ENCODE measurements around the gene PREP.

The PREP gene

GRCh38 chr6:105275542-105275941 is 127.3 kb downstream of the PREP start:
- no peak for TF ChIP-seq CTCF (IDR thresholded peaks at IDR 0.05; ENCODE audit: low read depth, low read length)
- no peak for DNase-seq

GRCh38 chr6:105274678-105275077 is 128.2 kb downstream of the PREP start:
- H3K9me3 ChIP-seq, result no peaks in the 10 kb centered on the region
- no peak overlapping the region for H3K4me3 ChIP-seq (ENCODE audit: low read depth, low read length)
- no peak for TF ChIP-seq CTCF (IDR thresholded peaks at IDR 0.05; ENCODE audit: low read depth, low read length)
- peaks cover 11% of the 10 kb centered on the region for H3K4me1 ChIP-seq
- no peak for DNase-seq
- peaks cover 18% of the 10 kb centered on the region for H3K36me3 ChIP-seq
- H3K27me3 ChIP-seq, result no peaks in the 10 kb centered on the region

More at GRCh38 chr6:105275542-105275941, 127.3 kb downstream of the PREP start:
- Histone ChIP-seq H3K36me3 (peaks cover 18% of the 10 kb centered on the region), H3K4me1 (peaks cover 11% of the 10 kb centered on the region), H3K9me3 (no peaks in the 10 kb centered on the region), H3K4me3 (ENCODE audit: low read depth, low read length) (no peak overlapping the region), H3K27me3 (no peaks in the 10 kb centered on the region)

- no peak for TF ChIP-seq CTCF (IDR thresholded peaks at IDR 0.05; ENCODE audit: low read depth, low read length)
- H3K36me3 ChIP-seq, result peaks cover 18% of the 10 kb centered on the region
- no peaks in the 10 kb centered on the region for H3K27me3 ChIP-seq
- H3K4me1 ChIP-seq, result peaks cover 11% of the 10 kb centered on the region
- DNase-seq, result no peak
- H3K4me3 ChIP-seq (ENCODE audit: low read depth, low read length), result no peak overlapping the region
- no peaks in the 10 kb centered on the region for H3K9me3 ChIP-seq
Measured at GRCh38 chr6:105273589-105273988, 129.3 kb downstream of the PREP start.

GRCh38 chr6:105272786-105273185 is 130.1 kb downstream of the PREP start:
- H3K4me3 ChIP-seq (ENCODE audit: low read depth, low read length), result no peak overlapping the region
- H3K9me3 ChIP-seq, result no peaks in the 10 kb centered on the region
- DNase-seq, result no peak
- H3K27me3 ChIP-seq, result no peaks in the 10 kb centered on the region
- H3K36me3 ChIP-seq, result peaks cover 14% of the 10 kb centered on the region
- no peak for TF ChIP-seq CTCF (IDR thresholded peaks at IDR 0.05; ENCODE audit: low read depth, low read length)
- H3K4me1 ChIP-seq, result peaks cover 11% of the 10 kb centered on the region

- no peak for DNase-seq
- no peaks in the 10 kb centered on the region for H3K27me3 ChIP-seq
Measured at GRCh38 chr6:105270511-105270910, 132.4 kb downstream of the PREP start.

GRCh38 chr6:105269390-105269789 is 133.5 kb downstream of the PREP start:
- H3K4me3 ChIP-seq (ENCODE audit: low read depth, low read length), result no peak overlapping the region
- H3K9me3 ChIP-seq, result no peaks in the 10 kb centered on the region
- no peak for DNase-seq
- H3K27me3 ChIP-seq, result no peaks in the 10 kb centered on the region
- H3K36me3 ChIP-seq, result no peaks in the 10 kb centered on the region
- no peak for TF ChIP-seq CTCF (IDR thresholded peaks at IDR 0.05; ENCODE audit: low read depth, low read length)
- H3K4me1 ChIP-seq, result peaks cover 11% of the 10 kb centered on the region

More at GRCh38 chr6:105270511-105270910, 132.4 kb downstream of the PREP start:
- Histone ChIP-seq H3K4me3 (ENCODE audit: low read depth, low read length) (no peak overlapping the region), H3K4me1 (peaks cover 11% of the 10 kb centered on the region), H3K9me3 (no peaks in the 10 kb centered on the region), H3K36me3 (peaks cover 2% of the 10 kb centered on the region)
- TF ChIP-seq CTCF (IDR thresholded peaks at IDR 0.05; ENCODE audit: low read depth, low read length), result no peak

All from BE2C (cell line).